Stimulated activated CD8-positive, alpha-beta memory T cell treated with anti-CD3 and anti-CD28 coated beads, Interleukin-7, amount 100 ng/mL, for 48 hours (primary cell): ENCODE measurements around the gene PUS7.
A peak's percentile ranks its signal among the peaks of the same experiment; 100 is the strongest.
"Not testable (repeated sequence)": the region's sequence is repeated elsewhere in the genome, so short reads cannot be mapped to it uniquely, and the experiment has no call there.

ENCODE experiments used
- DNase-seq, 2 donors: peaks; one replicate each; pipeline ENCODE4 v3.0.0-alpha.2; 2020; ENCODE audit warnings: low read depth in 1 of 2; ENCODE audit errors: extremely low read depth in 1 of 2

The PUS7 gene

GRCh38 chr7:105521717-105522463, at the start of gene PUS7:
TSS of gene PUS7 (minus strand) at chr7:105522271. CDS start at chr7:105508512, 13,759 bp downstream.
- peak; percentile 77 to 80 for DNase-seq

- no peak for DNase-seq
Measured at GRCh38 chr7:105567821-105568220, 45.8 kb upstream of the PUS7 start.

DNA sequence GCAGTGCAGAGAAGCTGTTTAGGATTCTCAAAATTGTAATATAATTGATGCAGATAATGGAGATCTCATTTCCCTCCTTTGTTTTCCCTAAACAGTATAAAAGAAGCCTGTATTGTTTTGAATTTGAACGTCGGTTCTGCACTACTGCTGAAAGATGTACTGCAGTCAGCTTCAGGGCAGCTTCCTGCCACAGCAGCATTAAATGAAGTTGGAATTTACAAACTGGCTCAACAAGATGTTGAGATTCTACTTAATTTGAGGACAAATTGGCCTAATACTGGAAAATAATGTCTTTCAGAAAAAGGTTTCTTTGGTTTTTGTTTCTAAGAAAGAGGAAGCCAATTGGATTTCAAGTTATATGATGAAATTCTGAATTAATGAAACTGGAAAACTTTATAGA, 45.0 kb upstream of the PUS7 start:
- no peak for DNase-seq

DNA sequence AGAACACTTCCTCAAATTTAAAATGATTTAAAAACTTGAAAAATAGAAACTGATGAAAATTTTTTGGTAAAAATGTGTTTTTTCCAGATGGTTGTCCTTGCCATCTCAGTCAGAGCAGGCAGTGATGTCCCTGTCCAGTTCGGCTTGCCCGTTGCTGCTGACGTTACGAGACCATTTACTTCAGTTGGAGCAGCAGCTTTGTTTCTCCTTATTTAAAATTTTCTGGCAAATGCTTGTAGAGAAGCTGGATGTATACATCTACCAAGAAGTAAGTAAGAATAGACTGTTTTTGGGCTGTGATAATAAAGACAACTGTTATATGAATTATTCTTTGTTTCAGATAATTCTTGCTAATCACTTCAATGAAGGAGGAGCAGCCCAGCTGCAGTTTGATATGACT, 43.1 kb upstream of the PUS7 start:
- DNase-seq, result no peak

- no peak for DNase-seq
Measured at GRCh38 chr7:105559926-105560325, 37.9 kb upstream of the PUS7 start.

- DNase-seq, result no peak
Measured at GRCh38 chr7:105538339-105538738, 16.3 kb upstream of the PUS7 start.

- no peak for DNase-seq
Measured at GRCh38 chr7:105532709-105533460, 10.8 kb upstream of the PUS7 start.

DNA sequence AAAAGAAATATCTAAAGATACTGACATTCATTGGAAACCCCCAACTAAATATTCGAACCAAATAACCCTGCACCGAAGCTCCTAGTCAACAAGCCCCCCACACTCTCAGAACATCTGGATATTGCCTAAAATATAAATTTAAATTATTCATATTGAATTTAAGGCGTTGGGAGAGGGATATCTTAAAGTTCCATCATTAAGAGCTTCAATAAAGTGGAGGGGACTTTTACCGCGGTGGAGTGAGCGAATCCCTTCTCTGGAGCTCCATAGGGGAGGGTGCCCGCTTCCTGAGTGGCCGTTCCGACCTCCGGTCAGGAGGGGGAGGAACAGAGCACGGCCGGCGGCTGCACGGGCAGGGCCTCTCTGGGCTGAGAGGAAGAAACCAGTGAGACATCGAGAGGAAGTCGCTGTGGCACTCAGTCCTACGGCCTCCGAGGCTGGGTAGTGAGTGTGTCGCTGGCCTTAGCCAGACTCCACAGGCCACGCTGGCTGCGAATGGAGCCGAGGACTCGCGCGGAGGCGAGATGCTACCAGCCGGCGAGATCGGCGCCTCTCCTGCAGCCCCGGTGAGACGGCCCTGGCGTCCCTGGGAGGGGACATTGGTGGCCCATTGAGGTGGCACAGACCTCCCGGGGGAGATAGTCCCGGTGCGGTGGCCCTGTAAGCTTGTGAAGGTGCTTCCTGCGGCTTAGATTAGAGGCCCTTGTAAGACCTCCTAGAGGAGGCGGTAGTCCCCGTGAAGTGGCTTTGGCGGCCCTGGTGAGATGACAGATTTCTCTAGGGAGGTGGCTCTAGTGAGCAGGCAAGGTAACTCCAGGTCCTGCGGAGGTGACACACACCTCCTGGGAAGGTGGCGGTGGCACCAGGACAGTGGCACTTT, 10.0 kb upstream of the PUS7 start, which contains the start of gene RINT1:
TSS of gene RINT1 (plus strand) at position 410 of the 880 bp plus-strand sequence. CDS start at position 525, 115 bp downstream.
- DNase-seq, result peak; percentile 82 to 84

- no peak for DNase-seq
Measured at GRCh38 chr7:105530546-105530945, 8.5 kb upstream of the PUS7 start.

DNA sequence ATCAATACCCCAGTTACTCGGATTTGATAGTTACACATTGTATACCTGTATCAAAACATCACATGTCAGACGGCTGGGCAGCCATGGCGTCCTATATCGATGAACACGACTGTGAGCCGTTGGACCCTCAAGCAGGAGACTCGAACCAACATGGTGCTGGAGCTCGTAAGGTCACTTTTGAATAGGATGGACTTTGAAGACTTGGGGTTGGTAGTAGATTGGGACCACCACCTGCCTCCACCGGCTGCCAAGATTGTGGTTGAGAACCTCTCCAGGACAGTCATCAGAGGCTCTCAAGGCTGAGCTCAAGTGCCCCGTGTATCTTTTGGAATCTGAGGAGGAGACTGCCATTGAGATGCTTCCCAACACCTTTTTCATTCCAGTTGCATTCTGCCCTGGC, 8.1 kb upstream of the PUS7 start:
- DNase-seq, result no peak

DNA sequence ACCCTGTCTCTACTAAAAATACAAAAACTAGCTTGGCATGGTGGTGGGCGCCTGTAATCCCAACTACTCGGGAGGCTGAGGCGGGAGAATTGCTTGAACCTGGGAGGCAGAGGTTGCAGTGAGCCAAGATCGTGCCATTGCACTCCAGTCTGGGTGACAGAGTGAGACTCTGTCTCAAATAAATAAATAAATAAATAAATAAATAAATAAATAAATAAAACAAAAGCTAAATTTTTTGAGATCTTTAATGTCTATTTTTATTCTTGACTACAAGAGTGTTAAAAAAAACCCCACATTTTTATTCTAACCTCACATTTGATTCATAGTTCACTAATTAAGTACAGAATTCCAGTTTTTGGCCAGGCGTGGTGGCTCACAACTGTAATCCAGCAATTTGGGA, 5.7 kb upstream of the PUS7 start:
- DNase-seq, result not testable (repeated sequence)

- DNase-seq, result no peak
Measured at GRCh38 chr7:105524840-105525239, 2.8 kb upstream of the PUS7 start.

GRCh38 chr7:105524423-105524822, 2.4 kb upstream of the PUS7 start:
- not testable (repeated sequence) for DNase-seq

GRCh38 chr7:105521027-105521716, 899 bp downstream of the PUS7 start:
- DNase-seq, result peak; percentile 34 to 37

GRCh38 chr7:105520620-105521019, 1.5 kb downstream of the PUS7 start:
- not testable (repeated sequence) for DNase-seq

- no peak for DNase-seq
Measured at GRCh38 chr7:105519353-105519752, 2.7 kb downstream of the PUS7 start.

DNA sequence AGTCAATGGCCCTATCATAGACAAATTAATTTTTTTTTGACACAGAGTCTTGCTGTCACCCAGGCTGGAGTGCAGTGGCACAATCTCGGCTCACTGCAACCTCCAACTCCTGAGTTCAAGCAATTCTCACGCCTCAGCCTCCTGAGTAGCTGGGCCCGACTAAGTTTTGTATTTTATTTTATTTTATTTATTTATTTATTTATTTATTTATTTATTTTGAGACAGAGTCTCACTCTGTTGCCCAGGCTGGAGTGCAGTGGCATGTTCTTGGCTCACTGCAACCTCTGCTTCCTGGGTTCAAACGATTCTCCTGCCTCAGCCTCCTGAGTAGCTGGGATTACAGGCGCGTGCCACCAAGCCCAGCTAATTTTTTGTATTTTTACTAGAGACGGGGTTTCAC, 6.5 kb downstream of the PUS7 start:
- DNase-seq, result not testable (repeated sequence)

DNA sequence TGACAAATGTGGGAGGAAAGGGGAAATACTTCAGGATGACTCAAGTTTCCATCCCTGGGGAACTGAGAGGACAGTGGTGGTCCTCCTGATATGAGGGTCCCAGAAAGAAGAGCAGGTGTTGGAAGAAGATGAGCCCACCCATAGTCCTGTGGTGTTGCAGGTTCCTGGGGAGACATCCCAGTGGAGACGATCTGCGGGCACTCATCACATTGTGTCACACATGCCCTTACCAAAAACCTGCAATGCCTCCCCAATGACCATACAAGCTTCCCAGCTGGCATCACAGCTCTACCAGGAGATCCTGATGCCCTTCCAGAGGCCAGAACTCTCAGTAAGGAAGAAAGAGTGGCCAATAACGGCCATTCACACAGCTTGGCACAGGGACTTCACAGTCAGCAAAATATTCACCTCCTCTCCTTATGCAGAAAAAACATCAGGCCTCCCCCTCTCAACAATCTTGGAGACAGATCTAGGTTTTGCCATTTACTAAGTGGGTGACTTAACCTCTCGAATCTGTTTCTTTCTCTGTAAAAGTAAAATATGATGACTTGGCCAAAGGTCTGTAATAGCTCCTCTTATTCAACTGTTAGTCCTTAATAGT, 9.0 kb downstream of the PUS7 start:
- DNase-seq, result no peak

- DNase-seq, result no peak
Measured at GRCh38 chr7:105512415-105512814, 9.7 kb downstream of the PUS7 start.

GRCh38 chr7:105502173-105502572, 19.9 kb downstream of the PUS7 start:
- DNase-seq, result no peak
